Fibroblast of pulmonary artery (primary cell): ENCODE data around the gene CUL3.
"Not testable (repeated sequence)": the region's sequence is repeated elsewhere in the genome, so short reads cannot be mapped to it uniquely, and the experiment has no call there.

Experiments used
- DNase-seq: peaks from one replicate; pipeline ENCODE4 v3.0.0-alpha.2; 2010; ENCODE audit warnings: low read depth
- H3K4me3 ChIP-seq: replicated peaks from 2 replicates; pipeline ENCODE4 v1.5.1; 2011; ENCODE audit warnings: low read depth, mild to moderate bottlenecking, control low read depth, low read length, moderate library complexity
- CTCF ChIP-seq: IDR thresholded peaks from 2 replicates; pipeline ENCODE4 v1.5.1; 2011; ENCODE audit warnings: mild to moderate bottlenecking, control low read depth, low read length, inconsistent platforms; ENCODE audit errors: missing control alignments

Gene CUL3

GRCh38 chr2:224594840-224595239 lies 9.7 kb upstream of the CUL3 start:
- DNase-seq = no peak
- no peak overlapping the region for H3K4me3 ChIP-seq
- TF ChIP-seq CTCF = no peak

- no peak overlapping the region for H3K4me3 ChIP-seq
- DNase-seq = no peak
- no peak for TF ChIP-seq CTCF
These were observed 6.1 kb upstream of the CUL3 start for GRCh38 chr2:224591220-224591619.

GRCh38 chr2:224586127-224586695 lies 1.0 kb upstream of the CUL3 start:
- no peak for TF ChIP-seq CTCF
- peak overlapping the region; percentile 64 for H3K4me3 ChIP-seq
- DNase-seq = no peak

- DNase-seq = peak; percentile 31
- H3K4me3 ChIP-seq = peak overlapping the region; percentile 90
- no peak for TF ChIP-seq CTCF
These were observed 365 bp downstream of the CUL3 start for GRCh38 chr2:224584785-224585210.

GRCh38 chr2:224584111-224584784 lies 915 bp downstream of the CUL3 start:
- TF ChIP-seq CTCF = no peak
- H3K4me3 ChIP-seq = peak overlapping the region; percentile 90
- peak; percentile 48 for DNase-seq

GRCh38 chr2:224583033-224583432 lies 2.1 kb downstream of the CUL3 start:
- peak overlapping the region; percentile 90 for H3K4me3 ChIP-seq
- not testable (repeated sequence) for DNase-seq

- H3K4me3 ChIP-seq = no peak overlapping the region
- TF ChIP-seq CTCF = no peak
- DNase-seq = no peak
These were observed 4.9 kb downstream of the CUL3 start for GRCh38 chr2:224580248-224580647.
